NOMO-1 treated with dmso at 0.1 percent for 144 hours (cell line): Measurements from ENCODE around the gene DNAAF2.
"Not testable (repeated sequence)": the region's sequence is repeated elsewhere in the genome, so short reads cannot be mapped to it uniquely, and the experiment has no call there.

Source experiments
- DNase-seq: peaks from one replicate; lab custom pipeline; 2025; ENCODE audit not compliant: unreplicated experiment; lab: John Stamatoyannopoulos, UW

Gene DNAAF2

GRCh38 chr14:49634547-49635334 is at the start of gene DNAAF2:
Gene DNAAF2 (minus strand): TSS chr14:49635244. CDS start chr14:49635149, 95 bp downstream.
- no peak for DNase-seq

- DNase-seq: no peak
Measured at GRCh38 chr14:49679271-49679670, 44.2 kb upstream of the DNAAF2 start.

- DNase-seq: no peak
Measured at GRCh38 chr14:49677643-49678042, 42.6 kb upstream of the DNAAF2 start.

- no peak for DNase-seq
Measured at GRCh38 chr14:49673586-49673985, 38.5 kb upstream of the DNAAF2 start.

GRCh38 chr14:49670475-49670874 is 35.4 kb upstream of the DNAAF2 start:
- no peak for DNase-seq

GRCh38 chr14:49659526-49660455 is 24.7 kb upstream of the DNAAF2 start:
- DNase-seq: no peak

GRCh38 chr14:49657500-49657899 is 22.5 kb upstream of the DNAAF2 start:
- not testable (repeated sequence) for DNase-seq

GRCh38 chr14:49654511-49654910 is 19.5 kb upstream of the DNAAF2 start:
- no peak for DNase-seq

- DNase-seq: no peak
Measured at GRCh38 chr14:49653508-49653907, 18.5 kb upstream of the DNAAF2 start.

- no peak for DNase-seq
Measured at GRCh38 chr14:49642163-49642562, 7.1 kb upstream of the DNAAF2 start.

- DNase-seq: no peak
Measured at GRCh38 chr14:49641697-49642129, 6.7 kb upstream of the DNAAF2 start.

GRCh38 chr14:49640540-49641417 is 5.7 kb upstream of the DNAAF2 start:
- no peak for DNase-seq

- no peak for DNase-seq
Measured at GRCh38 chr14:49637534-49638078, 2.6 kb upstream of the DNAAF2 start.

GRCh38 chr14:49636866-49637265 is 1.8 kb upstream of the DNAAF2 start:
- DNase-seq: no peak

- DNase-seq: peak; percentile 89
Measured at GRCh38 chr14:49633640-49634546, 1.2 kb downstream of the DNAAF2 start.

- no peak for DNase-seq
Measured at GRCh38 chr14:49623941-49624839, 10.9 kb downstream of the DNAAF2 start.

GRCh38 chr14:49623387-49623786 is 11.7 kb downstream of the DNAAF2 start:
- no peak for DNase-seq

GRCh38 chr14:49622022-49622607 is 12.9 kb downstream of the DNAAF2 start:
- DNase-seq: no peak
